Inflammatory macrophage treated with lipopolysaccharide for 1 hour (primary cell): Measurements from ENCODE around the gene COL17A1.

Source experiments
- DNase-seq, 2 donors: peaks; one replicate each; pipeline ENCODE4 v3.0.0-alpha.2; 2020 to 2022

COL17A1 gene

DNA sequence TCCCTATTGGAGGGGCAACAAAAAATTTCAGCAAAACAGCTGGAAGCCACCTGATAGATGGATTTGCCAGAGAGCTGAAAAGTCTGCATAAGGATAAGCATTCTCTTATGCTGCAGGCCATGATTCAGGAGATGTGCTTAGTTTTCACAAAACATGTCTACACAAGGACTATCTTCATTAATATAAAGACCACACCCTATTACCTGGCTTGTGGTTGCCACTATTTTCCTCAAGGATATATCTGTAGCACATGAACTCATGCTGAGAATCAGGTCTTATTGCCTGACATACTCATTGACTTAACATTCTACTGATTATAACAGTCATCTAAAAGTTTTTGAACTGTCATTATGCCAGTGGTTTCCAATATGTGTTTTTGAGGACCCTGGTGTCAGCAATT is 7.1 kb upstream of the COL17A1 start:
- DNase-seq, result no peak

DNA sequence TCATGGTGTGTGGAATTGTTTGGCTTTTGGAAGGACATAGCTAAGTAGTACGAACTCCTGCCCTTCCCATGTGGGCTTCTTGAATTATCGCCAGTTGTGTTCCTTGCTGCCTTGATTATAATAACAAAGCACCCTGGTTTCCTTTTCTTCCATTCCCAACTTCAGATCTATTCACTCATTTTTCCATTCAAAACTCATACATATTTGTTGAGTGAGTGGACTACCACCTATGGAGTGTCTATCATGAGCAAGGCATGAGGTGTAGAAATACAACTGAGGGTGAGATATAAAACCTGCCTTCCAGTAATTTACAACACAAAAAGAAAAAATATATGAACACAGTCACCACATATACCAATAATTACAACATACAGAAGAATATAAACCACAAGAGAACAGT is 4.9 kb upstream of the COL17A1 start:
- DNase-seq, result no peak

DNA sequence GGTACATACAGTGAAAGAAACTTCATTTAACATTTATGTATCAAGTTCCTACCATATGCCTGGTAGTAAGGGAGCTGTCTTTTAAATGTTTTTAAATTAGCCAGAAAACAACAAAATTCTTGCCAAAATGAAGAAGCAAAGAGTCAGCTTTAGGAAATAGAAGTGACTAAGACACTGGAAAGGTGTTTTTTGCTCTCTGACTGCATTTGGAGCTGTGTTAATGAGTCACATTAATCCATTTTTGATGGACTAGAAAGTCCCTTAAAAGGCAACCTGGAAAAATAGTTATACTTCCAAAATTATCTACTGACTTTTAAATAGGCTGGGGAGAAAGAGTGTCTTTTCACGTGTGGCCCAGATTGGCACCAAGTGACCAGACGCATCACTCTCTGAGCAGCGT is 3.9 kb upstream of the COL17A1 start:
- no peak for DNase-seq

DNA sequence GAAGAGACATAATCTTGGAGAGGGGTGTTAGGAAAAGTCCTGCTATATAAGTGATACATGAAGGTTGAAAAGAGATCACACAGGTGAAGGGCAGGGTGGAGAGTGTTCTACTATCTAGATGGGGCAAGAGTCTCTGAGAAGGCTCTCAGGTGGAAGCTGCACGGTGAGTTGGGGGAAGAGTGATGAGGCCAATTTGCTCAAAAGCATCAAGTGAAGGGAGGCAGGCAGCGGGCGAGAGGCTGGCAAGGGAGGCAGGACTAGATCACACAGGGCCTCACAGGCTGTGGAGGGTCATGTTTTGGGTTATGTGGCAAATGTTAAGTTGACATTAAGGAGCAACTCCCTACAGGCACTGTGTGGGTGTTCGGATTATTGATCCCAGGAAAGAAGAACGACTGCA is 2.6 kb upstream of the COL17A1 start:
- no peak for DNase-seq

DNA sequence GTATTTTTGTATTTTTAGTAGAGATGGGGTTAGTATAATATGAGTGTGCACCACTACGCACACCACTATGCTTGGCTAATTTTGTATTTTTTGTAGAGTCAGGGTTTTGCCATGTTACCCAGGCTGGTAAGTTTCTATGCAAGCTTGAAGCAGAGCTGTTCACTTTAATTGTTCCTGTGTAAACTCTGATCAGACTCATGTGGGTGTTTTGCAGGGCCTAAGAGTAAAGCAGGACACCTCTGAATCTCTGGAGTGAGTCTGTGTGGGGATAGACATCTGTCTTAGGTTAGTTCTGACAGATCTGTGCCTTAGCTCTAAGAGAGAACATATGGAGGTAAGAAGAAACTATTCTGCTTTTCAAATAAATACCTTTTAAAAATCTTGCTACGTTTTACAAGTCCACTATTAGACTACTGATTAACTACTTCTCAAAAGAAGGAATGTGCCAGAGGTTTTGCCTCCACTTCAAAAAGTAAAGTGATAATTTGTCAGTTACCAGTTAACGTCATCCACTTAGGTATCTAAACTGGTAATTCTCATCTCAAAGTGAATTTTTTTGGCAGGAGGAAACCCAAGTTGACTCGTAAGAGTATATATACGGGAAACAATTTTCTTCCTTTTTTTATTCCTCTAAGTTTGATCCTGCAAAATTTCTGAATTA is 1.1 kb downstream of the COL17A1 start:
- no peak for DNase-seq

DNA sequence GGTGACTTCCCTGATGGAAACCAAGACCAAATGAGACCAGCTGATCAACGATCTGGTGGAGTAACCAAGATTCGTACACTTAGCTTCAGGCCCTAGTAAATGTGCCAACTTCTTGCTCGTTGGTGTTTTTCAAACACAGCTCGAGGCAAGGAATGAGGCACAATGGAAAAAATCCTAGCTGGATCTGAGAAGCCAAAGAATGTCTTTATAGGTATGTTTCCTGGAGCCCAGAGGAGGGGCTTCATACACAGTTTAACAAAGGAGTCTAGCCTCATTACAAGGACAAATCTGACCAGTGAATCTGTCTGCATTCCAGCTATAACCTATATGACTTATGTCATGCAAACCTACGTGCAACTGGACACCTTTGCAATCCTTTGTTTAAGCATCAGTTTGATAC is 3.7 kb downstream of the COL17A1 start:
- DNase-seq, result no peak

DNA sequence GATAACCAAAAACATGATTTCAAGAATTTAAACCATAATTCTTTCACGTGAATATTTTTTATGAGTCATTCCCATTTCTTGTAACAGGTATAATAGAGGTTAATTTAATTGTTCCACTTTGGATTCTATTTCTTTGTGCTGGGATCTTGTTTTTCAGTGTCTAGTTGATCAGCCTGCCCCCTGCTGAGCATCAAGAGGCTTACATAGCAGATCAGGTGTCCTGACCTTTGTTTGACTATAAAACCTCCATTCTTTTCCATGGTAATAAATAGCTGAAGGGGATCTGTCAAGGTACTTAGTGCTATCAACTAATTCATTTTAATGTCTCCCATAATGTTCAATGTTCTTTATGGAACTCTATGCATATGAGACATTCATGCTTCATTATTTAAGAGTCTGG is 4.9 kb downstream of the COL17A1 start:
- peak in 1 of 2 donors; percentile 7 for DNase-seq

DNA sequence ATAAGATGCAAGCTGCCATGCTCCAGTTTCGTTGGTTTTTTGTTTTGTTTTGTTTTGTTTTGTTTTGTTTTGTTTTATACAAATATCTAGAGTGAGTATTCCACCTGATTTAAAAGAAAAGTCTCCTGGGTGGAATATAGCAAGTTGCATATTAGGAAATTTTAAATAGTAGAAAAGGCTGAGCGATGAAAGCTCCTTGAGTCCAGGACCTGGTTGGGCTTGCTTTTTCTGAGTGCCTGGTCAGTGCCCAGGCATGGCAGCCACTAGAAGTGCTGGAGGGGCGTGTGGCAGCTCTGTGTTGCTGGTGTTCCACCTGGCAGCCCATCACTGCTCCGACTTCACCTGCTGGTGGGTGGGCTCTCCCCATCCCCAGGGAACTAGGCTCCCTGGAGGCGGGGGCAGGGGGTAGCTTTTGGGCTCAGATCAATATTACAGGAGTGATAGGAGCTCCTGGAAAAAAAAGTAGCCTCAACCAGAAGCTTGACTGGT is 8.0 kb downstream of the COL17A1 start:
- DNase-seq, result no peak

DNA sequence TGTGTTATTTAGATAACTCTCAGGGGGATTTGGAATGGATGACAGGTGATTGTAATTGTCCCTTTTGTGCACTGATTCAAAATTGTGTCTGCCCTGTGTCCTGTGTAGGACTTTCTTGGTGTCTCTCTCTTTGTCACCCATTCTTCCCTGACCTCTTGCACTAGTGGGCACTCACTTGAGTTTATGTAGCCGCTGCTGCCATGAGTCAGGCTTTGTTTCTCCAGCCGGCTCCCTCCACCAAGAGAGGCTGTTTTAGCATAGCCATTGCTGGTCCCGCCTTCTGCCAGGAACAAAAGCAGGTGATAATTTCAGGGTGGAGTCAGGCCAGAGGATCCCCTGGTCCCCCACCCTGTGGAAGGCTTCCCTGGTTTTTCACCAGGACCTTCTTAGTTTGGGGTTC is 8.4 kb downstream of the COL17A1 start:
- DNase-seq, result no peak

DNA sequence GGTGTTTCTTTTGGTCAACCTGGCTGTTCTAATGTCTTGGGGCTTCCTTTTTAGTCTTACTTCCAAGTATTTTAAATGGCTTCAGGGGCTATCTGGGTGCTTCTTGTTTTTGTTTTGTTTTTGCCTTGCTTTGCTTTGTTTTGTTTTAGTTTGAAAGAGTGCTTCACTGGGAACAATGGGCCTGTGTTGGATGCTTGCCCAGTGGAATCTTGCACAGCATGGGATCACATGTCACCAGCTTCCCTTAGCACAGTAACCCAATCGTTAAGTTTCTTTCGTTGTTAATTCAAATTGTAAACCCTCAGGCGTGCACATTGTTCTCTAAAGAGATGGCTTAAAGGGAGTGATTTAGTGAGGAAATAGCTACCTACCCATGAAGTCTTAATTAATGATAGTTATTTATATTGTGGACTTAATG is 8.9 kb downstream of the COL17A1 start:
- no peak for DNase-seq

DNA sequence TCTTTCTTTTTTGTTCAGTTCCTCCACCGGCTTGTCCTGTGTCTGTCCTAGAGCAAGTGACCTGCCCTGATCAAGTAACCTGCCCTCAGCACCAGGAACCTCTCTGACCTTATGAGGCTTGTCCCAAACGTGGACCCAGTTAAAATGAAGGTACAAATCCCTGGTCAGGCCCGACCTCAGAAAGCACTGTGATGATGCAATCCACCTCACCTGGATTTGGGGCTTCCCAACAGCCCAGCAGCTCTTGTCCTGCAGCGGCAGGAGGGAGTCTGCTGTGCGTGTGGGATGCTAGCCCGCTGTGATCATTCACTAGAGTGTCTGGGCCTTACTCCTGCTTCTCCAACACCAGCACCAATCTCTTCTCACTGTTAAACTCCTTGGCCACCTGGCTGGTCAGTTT is 11.2 kb downstream of the COL17A1 start:
- DNase-seq, result no peak

DNA sequence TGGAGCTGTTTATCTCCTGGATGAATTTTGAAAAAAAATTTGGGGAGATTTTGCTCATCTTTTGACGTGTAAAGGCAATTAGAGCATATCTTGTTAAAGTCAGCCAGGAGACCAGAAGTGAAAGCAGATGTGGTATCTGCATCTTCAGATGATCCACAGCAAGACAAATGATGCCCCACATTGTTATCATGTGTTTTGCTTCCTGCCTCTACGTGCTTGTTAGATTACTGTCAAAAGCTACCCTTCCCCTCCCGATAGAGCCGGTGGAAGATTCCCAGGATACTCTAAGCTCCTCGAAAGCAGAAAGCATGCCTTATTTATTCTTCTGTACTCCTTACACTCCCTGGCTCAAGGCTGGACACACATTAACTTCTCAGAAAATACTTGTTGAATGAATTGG is 12.9 kb downstream of the COL17A1 start:
- no peak for DNase-seq

DNA sequence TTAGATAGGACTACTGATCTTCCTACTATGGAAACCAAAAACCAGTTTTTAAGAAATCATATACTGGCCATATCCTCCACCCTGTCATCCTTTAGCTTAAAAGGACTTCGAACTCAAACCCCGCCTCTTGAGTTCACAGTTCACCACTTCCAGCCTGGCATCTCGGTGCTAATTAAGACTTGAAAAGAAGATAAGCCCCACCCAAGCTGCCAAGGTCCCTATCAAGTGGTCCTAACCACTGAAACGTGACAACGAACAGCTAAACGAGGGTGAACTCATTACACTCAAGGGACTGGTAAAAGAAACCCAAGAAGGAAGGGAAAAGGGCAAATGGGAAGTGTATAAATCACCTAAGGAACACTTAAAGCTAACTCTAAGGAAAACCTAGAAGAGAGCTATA is 16.1 kb downstream of the COL17A1 start:
- no peak for DNase-seq

DNA sequence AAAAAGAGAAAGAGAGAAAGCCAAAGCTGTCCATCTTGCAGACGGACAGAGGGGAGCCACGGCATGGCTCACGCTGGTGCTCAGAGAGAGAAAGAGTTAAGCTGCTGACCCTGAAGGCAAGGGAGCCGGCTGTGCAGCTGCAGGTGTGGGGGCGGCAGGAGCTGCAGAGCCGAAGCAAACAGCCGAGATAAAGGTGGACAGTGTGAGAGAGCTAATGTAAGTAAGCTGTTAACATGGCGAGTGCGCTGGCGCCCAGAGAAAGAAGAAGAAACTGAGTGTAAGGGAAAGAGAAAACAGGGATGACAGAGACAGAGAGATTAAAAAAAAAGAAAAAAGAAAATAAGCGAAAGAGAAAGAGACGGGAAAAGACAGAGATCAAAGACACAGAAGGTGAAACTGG is 18.2 kb downstream of the COL17A1 start:
- no peak for DNase-seq

DNA sequence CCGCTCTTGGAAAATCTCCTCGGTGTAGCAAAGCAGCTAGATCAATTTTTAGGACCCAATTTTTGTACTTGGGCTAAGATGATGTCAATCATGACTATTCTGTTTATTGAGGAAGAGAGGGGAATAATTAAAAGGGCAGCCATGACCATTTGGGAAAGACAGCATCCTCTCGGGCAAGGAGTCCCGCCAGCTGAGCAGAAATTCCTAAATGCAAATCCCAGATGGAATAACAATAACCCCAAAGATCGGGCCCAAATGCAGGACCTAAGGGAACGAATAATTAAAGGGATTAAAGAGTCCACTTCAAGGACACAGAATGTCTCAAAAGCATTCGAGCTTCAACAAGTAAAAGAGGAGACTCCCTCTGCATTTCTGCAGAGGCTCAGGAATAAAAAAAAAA is 18.7 kb downstream of the COL17A1 start:
- no peak for DNase-seq

DNA sequence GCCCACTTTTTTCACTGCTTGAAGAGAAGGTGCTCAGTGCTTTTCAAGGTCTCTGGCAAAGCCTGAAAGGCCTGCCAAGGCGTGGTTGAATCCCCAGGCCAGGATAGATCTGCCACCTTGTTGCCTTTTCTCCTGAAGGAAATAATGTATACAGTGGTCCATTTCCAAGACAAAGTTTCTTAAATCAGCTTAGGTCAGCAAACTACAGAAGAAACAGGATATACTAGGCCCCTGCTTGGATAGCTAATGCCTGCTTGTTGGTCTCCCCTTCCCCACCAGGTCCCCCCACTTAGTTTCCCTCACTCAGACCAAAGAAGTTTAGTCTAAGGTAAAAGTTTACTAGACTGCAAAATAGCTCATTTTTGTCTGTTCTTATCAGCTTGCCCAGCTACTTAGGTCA is 19.9 kb downstream of the COL17A1 start:
- no peak for DNase-seq

DNA sequence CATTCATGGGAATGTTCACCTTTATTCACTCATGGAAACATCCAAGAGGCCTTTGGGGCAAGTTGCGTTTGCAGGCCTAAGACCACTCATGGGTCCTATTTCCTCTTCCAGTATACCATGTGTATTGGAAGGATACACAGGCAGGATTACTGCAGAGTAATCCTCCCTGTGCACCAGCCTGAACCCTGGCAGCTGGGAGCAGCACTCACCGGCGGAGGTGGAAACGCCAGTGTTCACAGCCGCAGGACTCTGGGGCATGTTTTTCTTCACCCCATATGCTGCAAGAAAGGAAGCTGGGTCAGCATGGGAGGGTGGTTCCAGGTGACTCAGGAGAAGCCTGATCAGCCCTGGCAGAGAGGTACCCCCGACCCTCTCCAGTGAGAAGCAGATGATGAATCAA is 24.5 kb downstream of the COL17A1 start:
- DNase-seq, result no peak

DNA sequence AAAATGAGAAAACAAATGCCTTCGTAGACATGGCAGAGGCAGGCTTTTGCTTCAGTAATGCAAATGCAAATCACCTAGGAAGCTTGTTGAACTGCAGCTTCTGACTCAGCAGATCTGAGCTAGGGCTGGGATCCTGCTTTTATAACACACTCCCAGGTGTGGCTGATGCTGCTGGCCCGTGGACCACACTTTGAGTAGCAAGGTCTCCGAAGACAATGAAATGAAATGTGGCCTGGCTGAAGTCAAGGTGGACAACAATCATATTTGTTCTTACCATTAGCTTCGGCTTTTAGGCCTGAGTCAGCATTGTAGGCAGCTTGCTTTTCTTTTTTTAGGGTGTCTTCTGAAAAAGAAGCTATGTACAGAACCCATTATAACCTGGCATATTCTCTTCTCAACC is 26.3 kb downstream of the COL17A1 start:
- no peak for DNase-seq

DNA sequence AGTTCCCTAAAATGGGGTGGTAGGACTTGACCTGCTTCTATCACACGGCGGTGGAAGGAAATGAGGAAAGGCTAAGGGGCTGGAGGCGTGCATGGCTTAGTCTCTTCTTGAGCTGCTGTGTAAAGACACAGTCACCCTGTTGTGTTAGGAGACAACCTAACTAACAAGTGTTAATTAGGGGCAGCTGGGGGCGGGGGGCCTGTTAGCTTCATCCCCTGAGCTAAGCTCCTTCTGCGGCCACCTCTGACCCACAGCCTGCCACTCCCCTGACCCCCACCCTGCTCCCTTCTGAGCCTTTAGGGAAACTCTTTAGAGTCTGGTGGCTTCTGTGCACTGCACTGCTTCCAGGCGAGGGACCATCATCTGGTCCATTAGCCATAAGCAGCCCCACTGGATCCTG is 28.0 kb downstream of the COL17A1 start:
- no peak for DNase-seq

DNA sequence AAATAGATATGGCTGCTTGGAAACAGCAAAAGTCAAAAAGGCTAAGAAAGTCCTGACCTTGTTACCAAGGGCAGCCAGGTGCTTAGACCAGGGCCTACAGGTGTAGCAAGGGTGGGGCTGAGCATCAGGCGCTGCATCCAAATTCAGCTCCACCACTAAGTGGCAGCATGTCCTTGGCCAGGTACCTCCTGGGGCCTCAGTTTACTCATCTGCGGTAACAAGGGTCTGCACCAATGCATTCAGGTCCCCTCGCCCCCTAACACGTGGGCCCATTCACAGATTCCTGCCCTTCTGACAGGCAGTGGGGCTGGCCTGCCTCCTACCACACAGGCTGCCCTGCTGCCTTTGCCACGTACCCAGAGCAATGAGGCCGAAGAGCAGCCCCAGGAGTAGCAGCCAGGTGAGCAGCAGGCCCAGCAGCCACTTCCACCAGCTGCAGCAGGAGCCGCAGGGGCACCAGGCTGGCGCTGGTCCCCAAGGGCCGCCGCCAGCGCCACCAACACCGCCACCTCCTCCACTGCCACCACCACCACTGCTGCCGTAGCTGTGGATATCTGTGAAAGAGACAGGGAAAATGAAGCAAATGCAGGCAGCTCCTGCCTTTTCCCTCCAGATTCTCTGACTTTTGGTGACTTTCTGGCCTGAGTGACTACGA is 28.9 kb downstream of the COL17A1 start:
- DNase-seq, result no peak

DNA sequence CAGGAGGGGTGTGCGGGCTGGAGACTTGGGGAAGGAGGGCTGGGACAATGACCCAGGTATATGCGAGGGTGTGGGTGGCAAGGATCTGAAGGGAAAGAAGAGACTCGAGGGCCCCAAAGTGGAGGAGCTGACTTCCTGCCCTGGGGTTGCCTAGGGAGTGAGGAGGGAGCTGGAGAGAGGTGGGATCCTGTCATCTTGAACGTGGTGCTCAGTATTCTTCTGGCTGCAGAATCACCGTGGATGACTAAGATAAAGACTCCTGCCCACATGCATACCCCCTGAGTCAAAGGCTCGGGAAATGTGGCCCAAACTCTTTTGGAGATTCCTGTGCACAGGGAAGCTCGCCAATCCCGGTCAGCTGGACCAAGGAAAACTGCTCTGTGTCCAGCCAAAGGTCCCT is 31.2 kb downstream of the COL17A1 start:
- DNase-seq, result no peak

DNA sequence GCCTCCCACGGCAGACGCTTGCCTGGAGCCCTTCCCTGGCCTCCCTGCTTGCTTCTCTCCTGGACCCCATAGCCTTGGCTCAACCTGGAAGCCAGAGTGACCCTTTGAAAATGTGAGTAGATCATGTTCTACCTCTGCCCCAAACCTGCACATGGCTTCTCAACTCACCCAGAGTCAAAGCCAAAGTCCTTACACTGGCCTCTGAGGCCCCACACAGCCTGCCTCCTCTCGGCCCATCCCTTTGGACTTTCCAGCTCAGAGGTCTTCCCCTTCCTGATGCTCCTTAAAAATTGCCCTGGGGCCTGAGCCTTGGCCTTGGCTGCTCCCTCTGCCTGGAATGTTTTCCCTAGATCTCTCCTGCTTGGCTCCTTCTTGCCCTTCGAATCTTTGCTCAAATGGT is 32.5 kb downstream of the COL17A1 start:
- DNase-seq, result no peak

DNA sequence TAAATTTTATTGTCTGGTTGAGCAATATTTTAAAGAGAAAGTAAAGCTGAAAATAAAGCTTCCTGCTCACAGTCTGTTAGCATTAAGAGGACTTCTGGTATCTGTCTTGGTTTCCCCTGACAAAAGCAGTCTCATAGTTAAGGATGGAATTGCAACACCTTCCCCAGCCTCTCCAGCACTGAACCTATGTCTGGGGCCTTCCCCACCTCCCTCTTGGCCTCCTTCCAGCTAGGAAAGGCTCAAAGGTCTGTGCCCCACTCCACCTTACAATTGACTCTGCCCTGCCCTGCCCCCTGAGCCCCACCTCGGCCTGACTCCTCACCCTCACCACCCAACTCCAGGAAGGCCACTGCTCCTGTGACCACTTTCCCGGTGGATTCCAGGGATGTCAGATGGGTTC is 33.2 kb downstream of the COL17A1 start:
- DNase-seq, result no peak

DNA sequence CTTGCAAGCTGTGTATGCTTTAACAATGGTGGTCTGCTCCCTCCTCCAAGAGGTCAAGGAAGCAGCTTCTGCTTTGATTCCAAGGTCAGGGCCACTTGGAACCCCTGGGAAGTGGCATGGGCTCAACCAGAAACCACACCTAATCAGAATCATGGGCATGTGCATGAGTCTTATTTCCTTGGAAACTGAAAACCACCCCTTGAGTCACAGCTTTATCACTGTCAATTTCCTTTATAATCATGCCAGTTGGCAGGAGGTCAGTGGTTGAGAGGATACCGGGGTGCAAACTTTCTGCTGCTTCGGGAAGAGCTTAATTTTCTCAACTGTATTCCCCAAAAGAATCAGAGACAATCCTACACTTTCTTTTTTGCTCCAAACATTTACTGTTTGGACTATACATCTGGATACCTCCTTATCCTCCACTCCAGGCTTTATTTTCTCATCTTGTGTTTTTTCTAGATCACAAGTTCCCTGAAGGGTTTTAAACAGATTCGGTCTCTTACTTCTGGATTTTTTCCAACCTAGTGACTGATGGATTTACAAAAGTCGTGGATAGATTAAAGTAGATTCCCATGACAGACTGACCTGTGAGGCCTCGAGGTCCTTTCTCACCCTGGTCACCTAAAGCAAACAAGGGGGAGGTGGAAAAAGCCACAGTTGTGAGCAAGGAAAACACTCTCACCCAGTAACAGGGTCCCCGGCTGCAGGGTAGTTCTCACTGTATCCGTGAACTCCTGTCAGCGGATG is 36.0 kb downstream of the COL17A1 start:
- no peak for DNase-seq
